GM18858 (cell line): Measurements from ENCODE around the gene WBP1L.
"Not testable (repeated sequence)": the region's sequence is repeated elsewhere in the genome, so short reads cannot be mapped to it uniquely, and the experiment has no call there.

Experiments
- ATAC-seq: cut with Tn5 transposase; IDR thresholded peaks from one replicate; pipeline ENCODE4 v1.9.1; 2021; ENCODE audit not compliant: unreplicated experiment

Gene WBP1L

GRCh38 chr10:102804382-102805055 lies 60.8 kb downstream of the WBP1L start:
- ATAC-seq = no peak

- no peak for ATAC-seq
These were observed 64.6 kb downstream of the WBP1L start for GRCh38 chr10:102808380-102808779.

- ATAC-seq = no peak
These were observed 67.6 kb downstream of the WBP1L start for GRCh38 chr10:102811346-102811745.

GRCh38 chr10:102812231-102812876 lies 68.6 kb downstream of the WBP1L start:
- ATAC-seq = no peak

GRCh38 chr10:102813017-102813541 lies 69.3 kb downstream of the WBP1L start:
- ATAC-seq = no peak

- ATAC-seq = no peak
These were observed 70.1 kb downstream of the WBP1L start for GRCh38 chr10:102813734-102814452.

GRCh38 chr10:102814453-102814871 lies 70.7 kb downstream of the WBP1L start:
- ATAC-seq = no peak

GRCh38 chr10:102814873-102815661 lies 71.3 kb downstream of the WBP1L start:
- no peak for ATAC-seq

GRCh38 chr10:102815790-102816549 lies 72.2 kb downstream of the WBP1L start:
- no peak for ATAC-seq

GRCh38 chr10:102817175-102817574 lies 73.4 kb downstream of the WBP1L start:
- ATAC-seq = no peak

GRCh38 chr10:102819054-102819453 lies 75.3 kb downstream of the WBP1L start:
- no peak for ATAC-seq

- not testable (repeated sequence) for ATAC-seq
These were observed 76.3 kb downstream of the WBP1L start for GRCh38 chr10:102820008-102820407.

GRCh38 chr10:102822222-102822621 lies 78.5 kb downstream of the WBP1L start:
- ATAC-seq = no peak

GRCh38 chr10:102824664-102825063 lies 80.9 kb downstream of the WBP1L start:
- ATAC-seq = no peak

- no peak for ATAC-seq
These were observed 82.5 kb downstream of the WBP1L start for GRCh38 chr10:102826148-102826796.

GRCh38 chr10:102827597-102827975 lies 83.8 kb downstream of the WBP1L start:
- ATAC-seq = no peak

- ATAC-seq = no peak
These were observed 87.7 kb downstream of the WBP1L start for GRCh38 chr10:102831322-102832071.

GRCh38 chr10:102832248-102832647 lies 88.5 kb downstream of the WBP1L start:
- ATAC-seq = no peak

- no peak for ATAC-seq
These were observed 89.2 kb downstream of the WBP1L start for GRCh38 chr10:102832987-102833386.
